MM.1S (cell line): Measurements from ENCODE around the gene ITGB2.

Experiments
- DNase-seq: peaks from one replicate; pipeline ENCODE4 v3.0.0-alpha.2; 2015
- H2AFZ ChIP-seq: fragments of 300-600 bp; sonication (generic); 2 replicates; pipeline ENCODE4 v1.6.0; 2016; ENCODE audit warnings: antibody characterized with exemption, low read length
- H3F3A ChIP-seq: fragments of 300-600 bp; sonication (generic); 2 replicates; pipeline ENCODE4 v1.6.1; 2016; ENCODE audit warnings: mild to moderate bottlenecking, antibody characterized with exemption, low read length, moderate library complexity, mixed read lengths; ENCODE audit not compliant: insufficient read depth
- H3K27ac ChIP-seq: fragments of 300-600 bp; sonication (generic); 2 replicates; pipeline ENCODE4 v1.5.1; 2016; ENCODE audit warnings: mild to moderate bottlenecking, low read length
- H3K27me3 ChIP-seq: fragments of 300-600 bp; sonication (generic); replicated peaks from 2 replicates; pipeline ENCODE4 v1.6.0; 2016; ENCODE audit warnings: low read length; ENCODE audit not compliant: insufficient read depth
- H3K36me3 ChIP-seq: fragments of 300-600 bp; sonication (generic); replicated peaks from 2 replicates; pipeline ENCODE4 v1.6.1; 2016; ENCODE audit warnings: mild to moderate bottlenecking, low read length, mixed read lengths; ENCODE audit not compliant: insufficient read depth
- H3K4me1 ChIP-seq: fragments of 300-600 bp; sonication (generic); 2 replicates; pipeline ENCODE4 v1.6.1; 2016; ENCODE audit warnings: low read length, mixed read lengths
- H3K4me2 ChIP-seq: fragments of 300-600 bp; sonication (generic); 2 replicates; pipeline ENCODE4 v1.6.0; 2016; ENCODE audit warnings: low read depth, low read length
- H3K4me3 ChIP-seq: fragments of 300-600 bp; sonication (generic); 2 replicates; pipeline ENCODE4 v1.5.1; 2016; ENCODE audit warnings: low read length, mixed read lengths
- H3K79me2 ChIP-seq: fragments of 300-600 bp; sonication (generic); 2 replicates; pipeline ENCODE4 v1.6.1; 2016; ENCODE audit warnings: mixed run types, low read length, mixed read lengths
- H3K9ac ChIP-seq: fragments of 300-600 bp; sonication (generic); 2 replicates; pipeline ENCODE4 v1.6.1; 2016; ENCODE audit warnings: low read length, mixed read lengths
- H3K9me2 ChIP-seq: fragments of 300-600 bp; sonication (generic); replicated peaks from 2 replicates; pipeline ENCODE4 v1.6.1; 2016; ENCODE audit warnings: mild to moderate bottlenecking, low read length, mixed read lengths; ENCODE audit not compliant: insufficient read depth
- H3K9me3 ChIP-seq: fragments of 300-600 bp; sonication (generic); replicated peaks from 2 replicates; pipeline ENCODE4 v1.6.1; 2016; ENCODE audit warnings: mild to moderate bottlenecking, low read length, mixed read lengths; ENCODE audit not compliant: insufficient read depth
- H4K20me1 ChIP-seq: fragments of 300-600 bp; sonication (generic); 2 replicates; pipeline ENCODE4 v1.6.1; 2016; ENCODE audit warnings: mild to moderate bottlenecking, low read length, moderate library complexity, mixed read lengths; ENCODE audit not compliant: insufficient read depth
- EZH2 ChIP-seq: fragments of 300-600 bp; sonication (generic); optimal IDR thresholded peaks from 2 replicates; pipeline ENCODE3; 2017; ENCODE audit warnings: low read depth, mild to moderate bottlenecking, antibody characterized with exemption, low read length, mixed read lengths
- EZH2phosphoT487 ChIP-seq: fragments of 300-600 bp; sonication (generic); IDR thresholded peaks from 2 replicates; pipeline ENCODE4 v1.6.1; 2018; ENCODE audit warnings: antibody characterized with exemption, low read length
- TF ChIP-seq, protein P1 (sequence below): fragments of 300-600 bp; sonication (generic); IDR thresholded peaks from 2 replicates; pipeline ENCODE4 v1.5.1; 2016; ENCODE audit warnings: antibody characterized with exemption, low read length, mixed read lengths

ITGB2 gene

DNA sequence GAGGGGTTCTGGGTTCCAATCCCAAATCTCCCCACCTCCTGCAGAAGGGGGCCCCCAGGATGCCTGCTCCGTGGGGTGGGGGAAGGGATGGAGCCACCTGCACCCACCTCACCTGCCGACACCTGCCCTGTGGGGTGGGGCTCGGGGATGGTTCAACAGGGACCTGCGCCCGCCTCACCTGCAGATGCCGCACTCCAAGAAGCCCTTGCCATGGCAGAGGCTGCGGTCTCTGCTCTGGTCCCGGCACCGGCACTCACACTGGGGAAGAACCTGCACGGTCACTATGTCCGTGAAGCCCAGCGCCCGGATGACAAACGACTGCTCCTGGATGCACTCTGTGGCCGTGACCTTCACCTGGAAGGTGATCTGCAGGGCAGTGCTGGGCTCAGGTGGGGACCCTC, 29.1 kb downstream of the ITGB2 start:
- Histone ChIP-seq H3K36me3 (no peaks in the 10 kb centered on the region), H3K27me3 (peaks cover 96% of the 10 kb centered on the region), H3K4me3 (no peak overlapping the region), H3K4me2 (no peak overlapping the region), H3F3A (no peaks in the 10 kb centered on the region), H3K9ac (no peak overlapping the region), H4K20me1 (no peaks in the 10 kb centered on the region), H3K9me2 (no peaks in the 10 kb centered on the region), H3K79me2 (no peaks in the 10 kb centered on the region), H3K9me3 (no peaks in the 10 kb centered on the region), H3K27ac (no peak overlapping the region), H2AFZ (no peak overlapping the region), H3K4me1 (no peaks in the 10 kb centered on the region)
- no peak for DNase-seq
- TF ChIP-seq, protein P1, sequence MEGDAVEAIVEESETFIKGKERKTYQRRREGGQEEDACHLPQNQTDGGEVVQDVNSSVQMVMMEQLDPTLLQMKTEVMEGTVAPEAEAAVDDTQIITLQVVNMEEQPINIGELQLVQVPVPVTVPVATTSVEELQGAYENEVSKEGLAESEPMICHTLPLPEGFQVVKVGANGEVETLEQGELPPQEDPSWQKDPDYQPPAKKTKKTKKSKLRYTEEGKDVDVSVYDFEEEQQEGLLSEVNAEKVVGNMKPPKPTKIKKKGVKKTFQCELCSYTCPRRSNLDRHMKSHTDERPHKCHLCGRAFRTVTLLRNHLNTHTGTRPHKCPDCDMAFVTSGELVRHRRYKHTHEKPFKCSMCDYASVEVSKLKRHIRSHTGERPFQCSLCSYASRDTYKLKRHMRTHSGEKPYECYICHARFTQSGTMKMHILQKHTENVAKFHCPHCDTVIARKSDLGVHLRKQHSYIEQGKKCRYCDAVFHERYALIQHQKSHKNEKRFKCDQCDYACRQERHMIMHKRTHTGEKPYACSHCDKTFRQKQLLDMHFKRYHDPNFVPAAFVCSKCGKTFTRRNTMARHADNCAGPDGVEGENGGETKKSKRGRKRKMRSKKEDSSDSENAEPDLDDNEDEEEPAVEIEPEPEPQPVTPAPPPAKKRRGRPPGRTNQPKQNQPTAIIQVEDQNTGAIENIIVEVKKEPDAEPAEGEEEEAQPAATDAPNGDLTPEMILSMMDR = no peak
- TF ChIP-seq EZH2 (no peak), EZH2phosphoT487 (no peak)

DNA sequence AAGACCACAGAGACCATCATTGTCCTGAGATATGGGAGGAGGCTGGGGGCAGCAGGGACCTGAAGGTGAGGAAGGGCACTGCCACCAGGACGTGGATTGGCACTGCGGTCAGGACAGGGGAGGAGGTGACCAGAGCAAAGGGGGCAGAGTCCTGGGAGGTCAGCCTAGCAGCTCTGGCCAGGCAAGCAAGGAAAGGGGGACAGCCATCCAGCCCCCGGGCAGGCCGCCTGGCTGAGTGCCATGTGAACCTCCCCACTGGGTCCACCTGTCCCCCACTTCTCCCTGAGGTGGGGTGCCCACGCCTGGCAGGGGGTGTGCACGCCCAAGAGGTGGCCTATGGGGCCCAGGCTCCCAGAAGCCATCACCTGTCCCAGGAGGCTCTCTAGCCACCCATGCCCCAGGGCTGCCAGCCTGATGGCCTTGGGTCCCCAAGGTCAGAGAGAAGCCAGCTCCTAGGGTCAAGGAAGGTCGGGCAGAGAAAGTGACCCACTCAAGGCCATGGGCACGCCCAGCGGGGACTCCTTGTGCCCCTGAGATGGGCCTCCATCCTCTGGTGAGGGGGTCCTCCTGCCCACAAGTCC, 29.6 kb downstream of the ITGB2 start:
- no peak overlapping the region for H3K9ac ChIP-seq
- peaks cover 96% of the 10 kb centered on the region for H3K27me3 ChIP-seq
- no peak overlapping the region for H3K4me2 ChIP-seq
- no peak overlapping the region for H3K27ac ChIP-seq
- DNase-seq = no peak
- H3K79me2 ChIP-seq = no peaks in the 10 kb centered on the region
- no peak overlapping the region for H2AFZ ChIP-seq
- H3K4me3 ChIP-seq = no peak overlapping the region
- no peaks in the 10 kb centered on the region for H3K36me3 ChIP-seq
- no peaks in the 10 kb centered on the region for H3K9me3 ChIP-seq
- no peaks in the 10 kb centered on the region for H4K20me1 ChIP-seq
- no peaks in the 10 kb centered on the region for H3K4me1 ChIP-seq
- H3K9me2 ChIP-seq = no peaks in the 10 kb centered on the region
- no peaks in the 10 kb centered on the region for H3F3A ChIP-seq
- no peak for TF ChIP-seq EZH2phosphoT487
- no peak for TF ChIP-seq EZH2
- TF ChIP-seq, protein P1 = no peak

DNA sequence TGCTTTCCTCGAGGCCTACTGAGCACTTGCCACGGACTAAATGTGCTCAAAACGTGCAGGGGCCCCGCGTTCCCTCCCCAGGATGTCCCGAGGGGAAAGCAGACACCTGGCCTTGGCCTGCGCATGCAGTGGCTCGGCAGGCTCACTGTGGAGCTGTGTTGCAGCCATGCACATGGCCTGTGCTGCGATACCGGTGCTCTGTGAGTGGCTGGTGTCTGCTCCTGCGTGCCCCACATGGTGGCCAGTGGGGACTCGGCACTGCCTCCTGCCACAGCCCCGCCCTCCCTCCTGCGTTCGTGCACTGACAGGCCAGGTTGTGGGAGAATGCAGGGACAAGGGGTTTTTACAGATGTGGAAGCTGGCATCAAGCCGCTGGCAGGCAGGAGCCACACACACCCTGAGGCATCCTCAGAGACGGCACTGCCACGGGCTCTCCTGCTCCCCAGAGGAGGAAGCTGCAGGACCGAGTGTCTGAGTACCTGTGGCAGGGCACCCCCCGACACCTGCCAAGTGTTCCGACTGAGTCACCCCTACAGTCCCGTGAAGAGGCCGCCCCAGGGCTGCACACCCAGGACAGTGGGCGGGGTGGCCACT, 30.3 kb downstream of the ITGB2 start:
- Histone ChIP-seq H3K36me3 (no peaks in the 10 kb centered on the region), H4K20me1 (no peaks in the 10 kb centered on the region), H3K4me3 (no peak overlapping the region), H3K79me2 (no peaks in the 10 kb centered on the region), H3K9me2 (no peaks in the 10 kb centered on the region), H3K9ac (no peak overlapping the region), H3F3A (no peaks in the 10 kb centered on the region), H3K9me3 (no peaks in the 10 kb centered on the region), H2AFZ (no peak overlapping the region), H3K4me1 (no peaks in the 10 kb centered on the region), H3K27ac (no peak overlapping the region), H3K27me3 (peaks cover 99% of the 10 kb centered on the region), H3K4me2 (no peak overlapping the region)
- no peak for DNase-seq
- TF ChIP-seq EZH2 = no peak
- no peak for TF ChIP-seq EZH2phosphoT487
- TF ChIP-seq, protein P1 = no peak
